Activated CD8-positive, alpha-beta memory T cell treated with anti-CD3 and anti-CD28 coated beads, Interleukin-2, amount 50 U/mL, for 1 hour (primary cell): ENCODE results near the gene GUF1.
"Not testable (repeated sequence)": the region's sequence is repeated elsewhere in the genome, so short reads cannot be mapped to it uniquely, and the experiment has no call there.

Experiments used
- DNase-seq: peaks from one replicate; pipeline ENCODE4 v3.0.0-alpha.2; 2020; ENCODE audit errors: extremely low read depth

GUF1 gene

DNA sequence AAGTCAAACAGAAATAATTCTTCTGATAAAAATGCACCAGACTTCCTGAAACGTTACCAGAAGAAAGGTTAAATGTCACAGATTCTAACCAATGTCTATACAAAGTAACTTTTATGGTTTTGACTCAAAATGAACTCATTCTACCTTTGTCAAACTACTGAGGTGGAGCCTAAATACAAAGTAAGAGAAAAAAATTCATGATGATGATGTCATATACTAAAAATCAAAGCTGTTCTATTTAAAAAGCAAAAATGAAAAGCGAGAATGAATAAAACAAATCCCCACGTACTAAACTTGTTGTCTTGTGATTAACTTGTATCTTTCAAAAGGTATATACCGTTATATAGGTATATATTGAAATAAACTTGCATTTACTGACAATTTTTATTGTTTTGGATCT lies 26.5 kb downstream of the GUF1 start:
- DNase-seq, result no peak

- DNase-seq, result no peak
Measured at GRCh38 chr4:44713125-44713524, 34.9 kb downstream of the GUF1 start.

DNA sequence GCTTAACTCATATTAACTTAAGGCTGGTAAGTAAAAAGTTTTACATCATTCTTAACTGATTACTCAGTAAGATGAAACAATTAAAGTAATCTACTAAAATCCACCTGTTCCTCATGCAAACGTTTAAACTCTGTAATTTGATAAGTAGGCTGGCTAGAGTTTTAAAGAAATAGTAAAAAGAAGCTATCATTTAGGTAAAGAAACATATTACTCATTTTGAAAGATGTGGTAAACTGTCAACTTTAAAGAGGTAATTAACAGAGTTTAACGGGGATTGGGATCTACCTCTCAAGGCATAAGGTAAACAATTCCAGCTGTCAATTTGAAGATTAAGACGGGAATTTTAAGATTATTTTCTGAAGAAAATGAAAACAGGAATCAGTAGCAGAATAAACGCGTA lies 38.4 kb downstream of the GUF1 start:
- no peak for DNase-seq

DNA sequence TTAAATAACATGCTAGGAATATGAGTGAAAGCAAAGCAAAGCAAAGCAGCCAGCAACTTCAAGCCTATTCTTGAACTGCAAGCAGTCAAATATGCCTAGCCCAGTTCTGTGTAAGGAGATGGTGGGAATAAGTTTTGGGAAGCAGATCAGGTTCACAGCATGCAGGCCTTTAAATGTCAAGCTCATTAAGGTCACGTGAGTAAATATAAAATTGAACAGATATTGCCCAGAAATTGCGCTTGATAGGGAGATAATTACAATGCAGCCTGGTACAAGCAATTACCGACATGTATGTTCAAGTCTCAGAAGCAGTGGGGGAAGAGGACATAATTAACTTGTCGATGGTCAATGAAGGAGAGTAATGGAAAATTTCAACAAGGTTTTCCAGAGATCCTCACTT lies 42.2 kb downstream of the GUF1 start:
- DNase-seq, result no peak

DNA sequence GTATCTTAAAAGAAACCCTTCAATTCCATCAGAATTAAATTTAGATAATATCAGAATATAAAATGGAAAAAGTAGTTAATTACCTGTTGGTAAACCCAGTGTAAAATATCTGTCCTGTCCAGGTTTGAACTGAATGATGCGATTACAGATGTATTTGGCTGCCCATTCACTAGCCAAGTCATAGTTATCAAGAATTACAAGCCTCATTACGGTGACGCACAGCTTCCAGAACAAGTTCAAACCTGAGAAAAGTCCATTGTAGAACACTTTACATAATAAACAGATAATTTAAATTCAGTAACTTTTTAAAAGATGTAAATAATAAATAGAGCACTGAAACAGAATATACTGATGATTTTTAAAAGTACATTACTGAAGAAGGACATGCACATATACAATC lies 43.8 kb downstream of the GUF1 start:
- no peak for DNase-seq

GRCh38 chr4:44725166-44725565 lies 46.9 kb downstream of the GUF1 start:
- no peak for DNase-seq

DNA sequence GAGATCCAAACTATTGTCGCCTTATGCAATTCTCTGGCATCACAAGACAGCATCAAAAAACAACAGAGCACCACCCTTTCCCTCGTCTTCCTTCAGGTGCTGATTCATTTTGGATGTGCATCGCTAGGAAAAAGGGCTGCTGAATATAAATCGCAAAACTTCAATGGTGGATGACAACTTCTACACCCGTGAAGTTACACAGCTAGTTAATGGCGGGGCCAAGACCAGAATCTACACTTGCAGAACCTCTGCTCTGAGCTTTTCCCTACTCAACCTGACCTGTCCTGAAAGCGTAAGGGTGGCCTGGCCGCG lies 47.5 kb downstream of the GUF1 start:
- no peak for DNase-seq

DNA sequence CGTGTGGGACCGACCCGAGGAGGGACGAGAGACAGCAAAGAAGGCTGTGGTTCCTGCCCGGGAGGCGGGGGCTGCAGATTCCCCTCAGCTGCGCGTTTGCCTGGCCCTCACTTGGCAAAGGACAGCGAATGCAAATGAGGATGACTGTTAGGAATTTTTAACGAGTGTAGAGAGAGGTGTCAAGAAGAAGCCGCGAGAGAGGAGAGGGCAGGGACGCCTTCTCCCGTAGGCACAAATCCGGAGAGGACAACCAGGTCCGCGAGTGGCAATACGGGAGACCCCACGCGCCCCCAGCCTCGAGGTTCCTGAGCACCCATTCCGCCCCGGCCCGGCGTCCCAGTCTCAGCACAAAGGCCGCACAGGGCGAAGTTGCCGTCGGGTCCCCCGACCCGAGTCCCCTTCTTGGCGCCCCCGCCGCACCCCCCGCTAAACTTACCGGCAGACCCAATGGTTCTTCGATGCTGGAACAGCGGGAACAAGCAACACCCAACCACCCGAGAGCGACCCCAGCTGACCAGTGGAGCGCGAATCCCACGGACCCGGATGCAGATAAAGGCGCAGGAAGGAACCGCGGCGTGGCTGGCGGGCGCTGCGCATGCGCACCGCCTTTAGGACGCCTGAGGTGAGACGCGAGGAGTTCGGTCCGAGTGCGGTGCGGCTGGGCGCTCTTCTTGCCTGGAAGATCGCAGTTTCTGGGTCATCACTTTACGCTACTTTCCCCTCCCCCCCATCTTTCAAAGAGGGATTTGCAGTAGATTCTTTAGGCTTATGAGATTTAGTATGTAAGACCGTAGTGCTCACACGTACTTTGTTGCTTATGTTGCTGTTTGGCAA lies 48.0 kb downstream of the GUF1 start, which contains the start of gene GNPDA2:
Gene GNPDA2 (minus strand): TSS at position 519 of the 834 bp plus-strand sequence. CDS start 4,349 bp downstream, outside the sequence.
- peak; percentile 30 for DNase-seq

- no peak for DNase-seq
Measured at GRCh38 chr4:44727471-44727870, 49.3 kb downstream of the GUF1 start.

GRCh38 chr4:44728694-44729093 lies 50.5 kb downstream of the GUF1 start:
- not testable (repeated sequence) for DNase-seq

GRCh38 chr4:44736900-44737299 lies 58.7 kb downstream of the GUF1 start:
- DNase-seq, result no peak

DNA sequence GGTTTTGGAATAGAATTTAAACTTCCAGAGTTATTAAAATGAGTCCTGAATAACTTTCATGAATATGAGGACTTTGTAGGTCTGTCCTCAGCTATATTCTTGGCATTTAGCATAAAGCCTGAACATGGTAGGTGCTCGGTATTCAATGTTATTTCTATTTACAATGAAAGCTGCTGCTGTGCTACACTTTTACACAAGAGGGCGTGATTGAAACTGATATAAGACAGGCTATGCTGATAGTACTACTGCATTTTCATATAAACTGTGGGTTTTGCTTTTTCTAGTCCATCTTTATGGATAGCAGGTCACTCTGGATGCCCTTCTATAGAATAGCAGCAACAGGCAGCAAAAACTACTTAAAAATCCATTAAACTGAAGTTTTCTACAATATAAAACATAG lies 60.4 kb downstream of the GUF1 start:
- no peak for DNase-seq

- no peak for DNase-seq
Measured at GRCh38 chr4:44740201-44740600, 62.0 kb downstream of the GUF1 start.
